ENCODE measurements around the gene ADAMTS2.

Gene ADAMTS2

DNA sequence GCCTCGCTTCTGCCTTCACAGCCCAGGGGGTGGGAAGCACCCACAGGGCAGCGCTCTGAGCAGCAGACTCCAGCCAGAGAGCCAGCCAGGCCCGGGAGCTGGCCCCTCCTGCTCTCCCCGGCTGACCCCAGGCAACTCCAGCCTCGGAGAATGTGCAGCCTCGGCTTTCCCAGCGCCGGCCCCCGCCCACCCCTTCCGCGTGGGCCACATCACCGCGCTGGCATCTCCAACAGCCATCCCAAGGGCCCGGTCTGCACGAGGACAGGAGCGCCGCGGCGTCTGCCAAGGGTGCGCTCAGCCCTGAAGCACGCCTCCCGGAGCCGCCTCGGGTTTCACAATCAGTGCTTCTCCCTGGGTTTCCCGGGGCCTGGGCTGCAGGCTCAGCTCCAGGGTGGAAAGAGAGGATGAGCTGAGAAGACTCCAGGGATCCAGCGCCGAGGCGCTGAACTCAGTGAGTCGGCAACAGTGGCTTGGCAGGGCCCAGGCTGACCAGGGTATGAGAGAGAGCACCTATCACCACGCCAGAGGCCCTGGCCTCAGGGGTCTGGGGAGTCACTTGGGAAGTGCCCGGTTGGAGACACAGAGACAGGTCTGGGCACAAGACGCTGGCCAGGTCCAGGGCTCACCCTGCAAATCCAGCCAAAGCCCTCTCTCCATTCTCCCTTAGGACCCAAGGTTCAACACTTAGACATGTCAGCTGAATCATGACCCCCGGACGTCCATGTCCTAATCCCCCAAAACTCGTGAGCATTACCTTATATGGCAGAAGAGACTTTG, 79.6 kb downstream of the ADAMTS2 start:
- no peak for TF ChIP-seq CTCF (IDR thresholded peaks at IDR 0.05; ENCODE audit: borderline replicate concordance, insufficient read depth, low read depth, low read length)
- H3K4me3 ChIP-seq (ENCODE audit: low read depth, low read length) = no peak overlapping the region

DNA sequence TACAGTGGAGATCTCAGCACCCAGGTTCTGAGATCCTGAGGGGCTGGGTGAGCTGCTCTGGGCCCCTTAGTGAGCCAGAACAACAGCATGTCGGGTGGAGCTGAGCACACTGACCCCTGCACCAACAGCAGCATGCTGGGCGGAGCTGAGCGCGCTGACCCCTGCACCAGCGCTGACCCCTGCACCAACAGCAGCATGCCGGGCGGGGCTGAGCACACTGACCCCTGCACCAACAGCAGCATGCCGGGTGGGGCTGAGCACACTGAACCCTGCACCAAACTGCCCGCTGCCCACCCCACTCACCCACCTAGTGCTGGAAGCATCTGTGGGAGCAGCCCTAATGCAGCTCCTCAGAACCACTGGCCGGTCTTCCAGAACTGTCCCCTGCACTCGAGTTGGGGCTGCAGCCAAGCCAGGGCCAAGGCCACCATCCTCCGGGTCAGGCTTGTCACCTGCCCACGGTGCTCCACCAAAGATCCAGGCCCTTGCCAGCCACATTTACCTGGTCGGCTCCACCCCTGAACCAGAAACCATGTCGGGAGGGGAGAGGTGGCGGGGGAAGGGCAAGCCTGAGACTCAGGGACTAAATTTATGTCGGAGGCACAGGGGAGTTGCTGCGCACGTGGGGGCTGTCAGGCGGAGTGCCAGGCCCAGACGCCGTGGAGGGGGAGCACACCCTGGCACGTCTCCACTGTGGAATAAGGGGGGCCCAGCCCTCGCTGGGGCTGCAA, 80.3 kb downstream of the ADAMTS2 start:
- H3K4me3 ChIP-seq (ENCODE audit: low read depth, low read length) = no peak overlapping the region

DNA sequence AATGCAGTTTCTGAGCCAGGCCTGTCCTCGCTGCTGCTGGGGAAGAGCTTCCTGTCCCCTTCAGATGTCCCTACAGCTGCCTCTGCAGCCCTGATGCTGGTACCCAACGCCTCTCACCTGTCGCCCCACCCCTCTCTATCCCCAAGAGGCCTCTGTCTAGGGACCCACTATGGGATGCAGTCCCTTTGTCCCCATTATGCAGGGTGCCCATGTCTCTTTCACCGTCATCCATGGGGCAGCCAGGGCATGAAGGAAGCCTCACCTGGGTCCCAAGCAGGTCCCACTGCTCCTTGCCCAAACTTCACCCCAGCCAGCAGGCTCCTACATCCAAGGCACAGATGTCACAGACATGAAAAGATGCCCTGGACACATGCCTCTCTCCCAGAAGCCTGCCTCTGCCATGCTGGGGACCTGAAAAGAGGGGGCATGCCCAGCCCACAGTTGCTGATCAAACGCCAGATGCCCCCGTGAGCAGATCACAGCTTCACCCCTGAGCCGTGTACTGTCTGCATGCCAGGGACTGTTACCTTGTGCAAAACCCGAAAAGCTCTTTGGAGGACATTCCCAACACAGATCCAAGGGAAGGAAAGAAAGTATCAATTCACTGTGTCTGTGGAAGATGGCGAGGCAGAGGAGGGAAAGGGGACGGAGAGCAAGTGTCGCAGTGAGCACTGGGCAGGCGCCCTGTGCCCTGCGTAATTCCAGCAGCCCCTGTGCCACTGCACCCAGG, 81.0 kb downstream of the ADAMTS2 start:
- no peak overlapping the region for H3K4me3 ChIP-seq (ENCODE audit: low read depth, low read length)
- no peak for TF ChIP-seq CTCF (IDR thresholded peaks at IDR 0.05; ENCODE audit: borderline replicate concordance, insufficient read depth, low read depth, low read length)

More for the DNA sequence above, 80.3 kb downstream of the ADAMTS2 start:
- no peak for TF ChIP-seq CTCF (IDR thresholded peaks at IDR 0.05; ENCODE audit: borderline replicate concordance, insufficient read depth, low read depth, low read length)

DNA sequence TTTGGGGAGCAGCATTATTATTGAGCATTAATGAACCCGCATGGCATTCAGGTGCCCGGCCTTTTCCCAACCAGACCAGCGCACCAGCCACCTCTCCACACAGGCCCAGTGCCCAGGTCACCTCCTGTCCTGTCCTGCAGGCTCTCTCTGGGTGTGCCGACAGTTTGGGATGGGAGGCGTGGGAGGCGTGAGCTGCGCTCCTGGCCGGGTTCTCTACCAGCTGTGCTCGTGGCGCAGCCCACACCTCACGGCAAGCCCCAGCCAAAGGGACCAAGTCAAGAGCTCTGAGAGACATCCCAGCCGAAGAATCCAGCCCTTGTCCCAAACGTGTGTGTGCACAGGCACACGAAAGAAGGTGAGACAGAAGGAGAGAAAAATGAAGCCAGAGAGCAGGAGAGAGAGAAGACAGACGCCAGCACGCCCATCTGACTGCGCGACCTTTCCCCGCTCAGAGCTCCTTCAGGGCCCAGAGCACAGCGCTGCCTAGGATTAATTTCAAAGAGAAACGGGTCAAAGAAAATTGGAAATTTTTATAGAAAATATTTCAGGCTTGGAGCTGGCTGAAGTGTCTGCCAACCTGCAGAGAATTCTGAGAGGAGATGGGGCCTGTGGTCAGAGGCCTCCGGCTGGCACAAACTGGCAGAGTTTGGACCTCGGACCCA, 81.7 kb downstream of the ADAMTS2 start:
- TF ChIP-seq CTCF (IDR thresholded peaks at IDR 0.05; ENCODE audit: borderline replicate concordance, insufficient read depth, low read depth, low read length) = no peak
- no peak overlapping the region for H3K4me3 ChIP-seq (ENCODE audit: low read depth, low read length)

DNA sequence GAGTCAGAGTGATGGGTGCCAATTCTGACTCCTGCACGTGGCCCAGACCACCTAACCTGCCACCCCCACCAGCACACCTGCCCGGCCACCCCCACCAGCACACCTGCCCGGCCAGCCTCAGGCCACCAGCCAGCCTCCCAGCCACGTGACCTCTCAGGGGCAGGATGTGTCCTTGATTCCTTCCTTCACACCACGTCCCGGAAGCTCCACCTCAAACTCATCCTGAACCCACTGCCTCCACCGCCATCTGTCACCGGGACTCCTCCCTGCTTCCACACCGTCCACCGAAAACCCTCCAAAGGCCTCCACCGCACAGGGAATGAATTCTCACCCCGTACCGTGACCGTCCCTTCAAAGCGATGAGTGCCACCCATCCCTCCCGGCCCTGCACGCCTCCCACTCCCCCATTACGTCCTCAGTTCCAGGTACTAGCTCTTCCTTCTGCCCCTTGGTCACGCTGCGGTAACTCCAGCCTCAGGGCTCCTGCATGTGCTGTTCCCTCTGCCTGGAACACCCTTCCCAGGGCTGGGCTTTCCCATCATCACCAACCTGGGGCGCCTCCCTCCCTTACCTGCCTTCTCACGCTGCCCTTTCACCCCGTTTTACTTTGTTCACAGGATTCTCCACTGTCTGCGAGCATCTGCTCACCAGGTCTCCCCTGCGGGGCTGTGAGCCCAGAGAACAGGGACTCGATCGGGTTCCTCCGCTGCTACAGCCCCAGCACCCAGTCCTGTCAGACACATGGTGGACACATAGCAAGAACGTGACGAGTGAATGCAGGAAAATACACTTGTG, 82.9 kb downstream of the ADAMTS2 start:
- TF ChIP-seq CTCF (IDR thresholded peaks at IDR 0.05; ENCODE audit: borderline replicate concordance, insufficient read depth, low read depth, low read length) = no peak
- H3K4me3 ChIP-seq (ENCODE audit: low read depth, low read length) = no peak overlapping the region
